Measurements from ENCODE around the gene DNAH1.

Gene DNAH1

GRCh38 chr3:52379610-52380009 is 63.5 kb downstream of the DNAH1 start:
- no peak for TF ChIP-seq POLR2AphosphoS5 (IDR thresholded peaks at IDR 0.05; ENCODE audit: low read depth, low read length)
- no peak for TF ChIP-seq SPI1 (IDR thresholded peaks at IDR 0.05; ENCODE audit: low read depth, low read length)
- no peak for TF ChIP-seq PAX5 (IDR thresholded peaks at IDR 0.05; ENCODE audit: insufficient read depth, low read length, severe bottlenecking)
- DNase-seq (ENCODE audit: insufficient read length, low spot score), result no peak
- FAIRE-seq, result no peak

- FAIRE-seq, result no peak
- TF ChIP-seq PAX5 (IDR thresholded peaks at IDR 0.05; ENCODE audit: insufficient read depth, low read length, severe bottlenecking) (no peak), POLR2AphosphoS5 (IDR thresholded peaks at IDR 0.05; ENCODE audit: low read depth, low read length) (no peak), TAF1 (IDR thresholded peaks at IDR 0.05; ENCODE audit: low read depth, low read length) (no peak), POLR2A (IDR thresholded peaks at IDR 0.05; ENCODE audit: low read depth, low read length) (no peak), SPI1 (IDR thresholded peaks at IDR 0.05; ENCODE audit: low read depth, low read length) (no peak), POU2F2 (IDR thresholded peaks at IDR 0.05; ENCODE audit: low read depth, low read length) (no peak)
- DNase-seq (ENCODE audit: insufficient read length, low spot score), result no peak
Measured at GRCh38 chr3:52380023-52380422, 63.9 kb downstream of the DNAH1 start.

- no peak for FAIRE-seq
- TF ChIP-seq POLR2AphosphoS5 (IDR thresholded peaks at IDR 0.05; ENCODE audit: low read depth, low read length) (no peak), PAX5 (IDR thresholded peaks at IDR 0.05; ENCODE audit: insufficient read depth, low read length, severe bottlenecking) (no peak), POLR2A (IDR thresholded peaks at IDR 0.05; ENCODE audit: low read depth, low read length) (no peak), TAF1 (IDR thresholded peaks at IDR 0.05; ENCODE audit: low read depth, low read length) (no peak), POU2F2 (IDR thresholded peaks at IDR 0.05; ENCODE audit: low read depth, low read length) (no peak), SPI1 (IDR thresholded peaks at IDR 0.05; ENCODE audit: low read depth, low read length) (no peak)
Measured at GRCh38 chr3:52381623-52382022, 65.5 kb downstream of the DNAH1 start.

GRCh38 chr3:52383446-52383845 is 67.3 kb downstream of the DNAH1 start:
- FAIRE-seq, result no peak
- TF ChIP-seq PAX5 (IDR thresholded peaks at IDR 0.05; ENCODE audit: insufficient read depth, low read length, severe bottlenecking) (no peak), POLR2AphosphoS5 (IDR thresholded peaks at IDR 0.05; ENCODE audit: low read depth, low read length) (no peak), SPI1 (IDR thresholded peaks at IDR 0.05; ENCODE audit: low read depth, low read length) (no peak), POLR2A (IDR thresholded peaks at IDR 0.05; ENCODE audit: low read depth, low read length) (no peak), TAF1 (IDR thresholded peaks at IDR 0.05; ENCODE audit: low read depth, low read length) (no peak), POU2F2 (IDR thresholded peaks at IDR 0.05; ENCODE audit: low read depth, low read length) (no peak)

More at GRCh38 chr3:52381623-52382022, 65.5 kb downstream of the DNAH1 start:
- DNase-seq (ENCODE audit: insufficient read length, low spot score), result no peak

GRCh38 chr3:52384019-52384761 is 68.1 kb downstream of the DNAH1 start:
- no peak for DNase-seq (ENCODE audit: insufficient read length, low spot score)
- FAIRE-seq, result no peak
- TF ChIP-seq SPI1 (IDR thresholded peaks at IDR 0.05; ENCODE audit: low read depth, low read length) (no peak), TAF1 (IDR thresholded peaks at IDR 0.05; ENCODE audit: low read depth, low read length) (no peak), POLR2AphosphoS5 (IDR thresholded peaks at IDR 0.05; ENCODE audit: low read depth, low read length) (no peak), PAX5 (IDR thresholded peaks at IDR 0.05; ENCODE audit: insufficient read depth, low read length, severe bottlenecking) (no peak), POU2F2 (IDR thresholded peaks at IDR 0.05; ENCODE audit: low read depth, low read length) (no peak), POLR2A (IDR thresholded peaks at IDR 0.05; ENCODE audit: low read depth, low read length) (no peak)

More at GRCh38 chr3:52383446-52383845, 67.3 kb downstream of the DNAH1 start:
- no peak for DNase-seq (ENCODE audit: insufficient read length, low spot score)

- peak; percentile 79 for DNase-seq (ENCODE audit: insufficient read length, low spot score)
- FAIRE-seq, result peak; percentile 74
- TF ChIP-seq POLR2A (IDR thresholded peaks at IDR 0.05; ENCODE audit: low read depth, low read length) (no peak), SPI1 (IDR thresholded peaks at IDR 0.05; ENCODE audit: low read depth, low read length) (no peak), TAF1 (IDR thresholded peaks at IDR 0.05; ENCODE audit: low read depth, low read length) (no peak), POLR2AphosphoS5 (IDR thresholded peaks at IDR 0.05; ENCODE audit: low read depth, low read length) (no peak), POU2F2 (IDR thresholded peaks at IDR 0.05; ENCODE audit: low read depth, low read length) (no peak)
Measured at GRCh38 chr3:52385157-52385556, 69.0 kb downstream of the DNAH1 start.

- DNase-seq (ENCODE audit: insufficient read length, low spot score) (no peak), FAIRE-seq (no peak)
- TF ChIP-seq SPI1 (IDR thresholded peaks at IDR 0.05; ENCODE audit: low read depth, low read length), result no peak
- no peak for TF ChIP-seq POLR2A (IDR thresholded peaks at IDR 0.05; ENCODE audit: low read depth, low read length)
- TF ChIP-seq TAF1 (IDR thresholded peaks at IDR 0.05; ENCODE audit: low read depth, low read length), result no peak
- TF ChIP-seq PAX5 (IDR thresholded peaks at IDR 0.05; ENCODE audit: insufficient read depth, low read length, severe bottlenecking), result no peak
Measured at GRCh38 chr3:52387481-52387880, 71.4 kb downstream of the DNAH1 start.

GRCh38 chr3:52388348-52388821 is 72.3 kb downstream of the DNAH1 start:
- DNase-seq (ENCODE audit: insufficient read length, low spot score) (no peak), FAIRE-seq (no peak)
- TF ChIP-seq POLR2AphosphoS5 (IDR thresholded peaks at IDR 0.05; ENCODE audit: low read depth, low read length), result no peak

GRCh38 chr3:52388933-52389332 is 72.8 kb downstream of the DNAH1 start:
- TF ChIP-seq POLR2AphosphoS5 (IDR thresholded peaks at IDR 0.05; ENCODE audit: low read depth, low read length) (no peak), PAX5 (IDR thresholded peaks at IDR 0.05; ENCODE audit: insufficient read depth, low read length, severe bottlenecking) (no peak), TAF1 (IDR thresholded peaks at IDR 0.05; ENCODE audit: low read depth, low read length) (no peak), SPI1 (IDR thresholded peaks at IDR 0.05; ENCODE audit: low read depth, low read length) (no peak), POU2F2 (IDR thresholded peaks at IDR 0.05; ENCODE audit: low read depth, low read length) (no peak), POLR2A (IDR thresholded peaks at IDR 0.05; ENCODE audit: low read depth, low read length) (no peak)
- FAIRE-seq, result no peak
- no peak for DNase-seq (ENCODE audit: insufficient read length, low spot score)

GRCh38 chr3:52391096-52391495 is 75.0 kb downstream of the DNAH1 start:
- TF ChIP-seq POLR2A (IDR thresholded peaks at IDR 0.05; ENCODE audit: low read depth, low read length), result no peak
- FAIRE-seq (no peak), DNase-seq (ENCODE audit: insufficient read length, low spot score) (no peak)
